Inflammatory macrophage treated with lipopolysaccharide for 4 hours (primary cell): Measurements from ENCODE around the gene ITIH5.

Experiments used
- DNase-seq: peaks from one replicate; pipeline ENCODE4 v3.0.0-alpha.2; 2020

ITIH5 gene

DNA sequence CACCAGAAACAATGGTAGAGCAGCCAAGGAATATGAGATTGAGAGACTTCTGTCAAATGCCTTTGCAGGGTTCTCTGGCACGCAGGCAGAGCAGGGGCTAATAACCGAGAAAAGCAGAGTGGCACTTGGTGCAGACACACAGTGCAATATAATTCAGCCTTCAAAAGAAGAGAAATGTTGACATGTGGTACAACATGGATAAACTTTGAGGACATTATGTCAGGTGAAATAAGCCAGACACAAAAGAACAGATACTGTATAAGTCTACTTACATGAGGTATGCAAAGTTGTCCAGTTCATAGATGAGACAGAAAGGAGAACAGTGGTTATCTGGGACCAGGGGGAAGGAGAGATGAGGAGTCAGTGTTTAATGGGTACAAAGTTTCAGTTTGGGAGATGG lies 41.8 kb downstream of the ITIH5 start:
- no peak for DNase-seq

DNA sequence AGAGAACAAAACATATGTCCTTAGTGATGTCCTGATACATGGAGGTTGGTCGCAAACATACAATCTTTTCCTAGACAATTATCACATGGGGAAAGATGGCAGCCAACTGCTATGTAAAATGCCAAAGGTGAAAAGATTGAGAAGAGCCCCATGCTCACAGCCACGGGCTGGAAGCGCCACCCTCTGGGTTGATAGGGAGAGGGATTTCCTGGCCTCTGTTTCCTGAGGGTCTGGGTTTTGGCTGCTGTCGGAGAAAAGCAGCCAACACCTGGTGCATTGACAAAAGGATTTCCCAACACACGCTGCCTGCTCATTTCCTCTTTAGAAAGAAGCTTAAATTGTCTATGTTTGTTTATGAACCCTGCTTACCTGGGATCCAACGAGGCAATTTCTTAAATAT lies 43.8 kb downstream of the ITIH5 start:
- DNase-seq = no peak

DNA sequence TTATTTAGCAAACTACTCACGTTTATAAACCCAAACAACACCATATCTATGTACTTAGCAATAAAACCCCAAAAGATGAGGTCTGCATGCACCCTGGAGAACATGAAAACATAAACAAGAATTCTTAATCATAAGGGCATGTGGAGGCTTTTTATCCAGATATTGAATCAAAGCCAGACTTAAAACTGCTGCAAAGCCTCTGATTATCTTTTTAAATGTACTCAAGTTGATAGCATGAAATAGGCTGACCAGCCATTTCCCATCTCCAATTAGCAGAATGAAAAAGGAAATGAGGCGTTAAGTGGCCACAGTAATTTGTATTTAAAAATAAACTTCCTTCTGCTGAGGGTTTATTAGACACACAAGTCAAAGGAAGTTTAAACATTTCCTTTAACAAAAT lies 48.3 kb downstream of the ITIH5 start:
- no peak for DNase-seq

DNA sequence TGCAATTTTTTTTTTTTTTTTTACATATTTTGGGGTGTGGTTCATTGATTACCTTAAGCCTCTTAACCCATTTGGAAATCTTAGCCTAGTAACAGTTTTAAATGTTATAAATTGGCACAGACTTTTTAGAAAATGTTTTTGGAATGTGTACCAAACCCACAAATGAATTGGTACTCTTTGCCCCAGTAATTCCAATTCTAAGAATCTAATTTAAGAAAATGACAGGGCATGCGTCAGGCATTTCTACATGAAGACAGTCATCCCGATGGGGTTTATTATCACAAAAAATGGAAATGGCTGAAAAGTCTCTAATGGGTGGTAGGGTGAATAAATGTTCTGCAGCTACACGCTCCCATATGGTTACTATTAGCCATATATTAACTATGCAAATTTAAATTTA lies 54.9 kb downstream of the ITIH5 start:
- DNase-seq = no peak

DNA sequence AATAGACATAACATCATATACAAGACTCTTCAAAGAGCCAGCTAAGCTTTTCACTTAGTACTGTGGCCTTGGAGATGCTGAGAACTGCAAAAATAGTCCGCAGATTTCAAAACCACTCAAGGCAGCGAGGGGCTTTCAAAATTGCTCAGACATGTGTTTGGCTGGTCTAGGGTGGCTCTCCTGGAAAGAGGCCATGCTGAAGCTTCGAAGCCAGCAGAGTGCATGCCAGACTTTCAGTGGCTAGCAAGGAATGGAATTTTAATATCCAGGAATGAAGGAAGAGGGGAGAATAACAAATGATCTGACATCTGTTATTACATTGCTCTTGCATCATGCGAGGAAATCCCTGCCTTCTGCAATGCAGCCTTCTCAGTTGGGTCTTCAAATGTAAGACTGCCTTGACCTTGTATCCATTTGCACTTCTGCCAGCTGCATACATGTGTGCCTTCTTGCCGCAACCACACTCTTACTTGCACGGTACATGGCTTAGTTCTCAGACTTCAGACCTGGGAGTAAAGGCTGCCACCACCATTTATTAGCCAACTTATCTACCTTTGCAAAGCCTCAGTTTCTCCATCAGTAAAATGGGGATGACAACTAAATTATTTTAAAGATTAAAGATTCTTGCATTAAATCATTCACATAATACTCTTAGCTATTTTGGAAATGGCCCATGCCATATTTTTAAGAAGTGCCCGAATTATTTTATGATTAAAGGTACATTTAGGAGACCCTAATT lies 55.9 kb downstream of the ITIH5 start:
- peak; percentile 10 for DNase-seq

DNA sequence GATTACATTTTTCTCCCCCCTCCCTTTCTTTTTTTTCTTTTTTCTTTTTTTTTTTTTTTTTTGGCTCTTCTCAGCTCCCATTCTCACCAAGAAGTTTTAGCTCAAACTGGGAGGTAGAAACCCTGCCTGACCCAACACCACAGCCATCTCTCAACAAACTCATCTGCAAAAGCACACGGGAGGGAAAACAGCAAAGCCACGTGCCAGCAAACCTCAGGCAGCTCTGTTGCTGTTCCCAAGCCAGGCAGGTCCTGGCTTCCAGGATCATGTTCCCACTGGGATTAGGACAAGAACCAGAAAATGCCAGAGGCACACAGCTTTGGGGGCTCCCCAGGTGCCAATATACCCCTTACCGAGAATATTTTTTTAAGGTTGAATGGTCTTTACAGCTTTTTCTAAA lies 56.7 kb downstream of the ITIH5 start:
- no peak for DNase-seq

DNA sequence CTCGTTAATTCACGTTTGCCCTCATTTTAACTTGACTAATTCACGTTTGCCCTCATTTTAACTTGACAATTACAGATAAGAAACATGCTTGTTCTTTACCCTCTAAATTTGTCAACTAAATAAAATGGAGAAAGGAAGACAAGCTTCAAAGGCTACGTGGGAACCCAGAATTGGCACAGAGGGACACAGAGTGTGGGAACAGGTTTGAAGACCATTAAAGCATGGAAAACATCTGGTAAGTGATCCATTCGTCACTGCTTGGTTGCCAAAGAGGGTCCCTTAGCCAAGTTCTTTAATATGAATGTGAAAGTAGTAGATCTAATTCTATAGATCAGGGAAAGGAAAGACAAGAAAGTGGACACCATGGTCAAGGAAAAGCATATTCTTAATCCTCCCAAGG lies 57.2 kb downstream of the ITIH5 start:
- DNase-seq = no peak

DNA sequence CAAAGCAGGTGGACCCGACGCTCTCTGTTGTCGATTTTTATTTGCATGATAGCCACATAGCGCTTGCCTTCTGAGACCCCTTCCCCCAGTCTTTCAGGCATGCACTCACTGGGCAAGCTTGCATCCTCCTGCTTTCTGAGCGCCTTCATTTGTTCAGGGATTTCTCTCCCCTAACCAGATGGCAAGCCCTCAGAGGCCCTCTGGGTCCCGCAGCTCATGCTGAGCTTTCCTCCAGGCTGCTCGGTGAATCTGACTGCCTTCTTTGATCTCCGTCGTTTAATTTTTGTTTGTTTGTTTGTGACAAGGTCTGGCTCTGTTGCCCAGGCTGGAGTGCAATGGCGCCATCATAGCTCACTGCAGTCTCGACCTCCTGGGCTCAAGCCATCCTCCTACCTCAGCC lies 58.8 kb downstream of the ITIH5 start:
- no peak for DNase-seq

DNA sequence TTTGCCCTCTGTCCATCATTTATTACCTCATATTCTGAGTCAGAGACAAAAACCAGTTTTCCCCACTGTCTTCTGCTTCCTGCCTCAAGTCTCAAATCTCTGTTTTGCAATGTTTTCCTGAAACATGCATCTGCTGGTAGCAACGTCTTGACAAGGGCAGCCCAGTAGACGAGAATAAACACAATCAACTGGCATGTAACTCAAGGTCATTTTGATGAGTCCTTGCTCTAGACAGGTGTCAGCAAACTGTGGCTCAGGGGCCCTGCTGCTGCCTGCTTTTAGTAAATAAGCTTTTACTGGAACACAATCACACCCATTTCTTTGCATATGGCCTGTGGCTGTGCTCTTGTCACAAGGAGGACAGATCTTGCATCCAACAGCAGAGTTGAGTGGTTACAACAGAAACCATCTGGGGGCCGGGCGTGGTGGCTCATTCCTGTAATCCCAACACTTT lies 59.8 kb downstream of the ITIH5 start:
- peak; percentile 61 for DNase-seq

DNA sequence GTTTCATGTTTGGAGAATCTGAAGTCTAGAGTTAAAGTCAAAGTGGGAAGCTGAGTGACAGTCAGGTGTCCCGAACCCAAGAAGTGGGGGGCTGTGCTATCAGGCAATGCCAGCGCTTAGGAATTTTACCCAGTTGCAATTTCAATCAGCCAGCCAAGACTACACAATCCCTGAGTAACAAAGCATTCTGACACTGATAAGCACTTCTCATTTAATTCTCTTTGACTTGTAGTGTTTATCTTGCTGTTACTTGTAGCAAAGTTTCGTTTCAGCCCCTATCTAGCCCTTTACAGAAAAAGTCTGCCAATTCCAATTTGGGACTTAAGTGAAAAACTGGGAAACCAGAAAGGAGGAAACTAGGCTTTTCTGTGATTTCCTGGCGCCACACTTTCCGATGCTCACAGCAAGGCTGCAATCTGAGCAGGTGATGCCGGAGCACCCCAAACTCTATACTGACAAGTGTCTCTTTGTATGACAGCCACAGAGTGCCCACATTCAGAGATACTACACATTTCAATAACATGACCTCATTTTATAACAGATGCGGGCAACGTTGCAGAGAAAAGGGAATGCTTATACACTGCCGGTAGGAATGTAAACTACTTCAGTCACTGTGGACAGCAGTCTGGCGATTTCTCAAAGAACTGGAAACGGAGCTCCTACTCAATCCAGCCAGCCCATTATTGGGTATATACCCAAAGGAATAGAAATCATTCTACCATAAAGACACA lies 61.0 kb downstream of the ITIH5 start:
- DNase-seq = no peak

DNA sequence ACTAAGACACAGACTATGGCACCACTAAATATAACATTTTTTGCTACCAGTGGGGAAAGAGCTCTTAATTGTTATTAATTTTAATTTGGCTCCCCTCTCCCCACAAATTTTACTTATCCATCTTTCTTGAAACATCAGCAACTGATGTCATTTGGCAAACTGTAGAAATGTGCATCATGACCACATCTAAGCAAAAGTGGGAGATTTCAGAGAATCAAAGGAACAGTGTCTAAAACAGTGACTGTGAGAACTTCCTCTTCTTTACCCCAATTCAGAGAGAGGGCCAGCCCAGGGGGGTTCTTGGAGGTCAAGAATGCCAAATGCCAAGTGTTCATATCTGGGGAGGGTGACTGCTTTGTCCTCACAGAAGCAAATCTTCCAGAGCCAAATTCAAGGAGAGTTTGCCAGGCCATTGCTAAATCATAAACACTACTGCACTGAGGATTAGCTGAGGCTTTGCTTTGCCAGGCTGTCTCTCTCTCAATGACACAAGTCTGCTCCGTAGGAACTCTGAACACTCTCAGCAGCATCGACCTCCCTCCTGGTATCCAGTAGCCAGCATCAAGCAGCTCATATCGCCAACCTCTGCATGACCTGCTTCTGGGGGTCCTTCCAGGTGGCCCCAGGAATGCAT lies 65.6 kb downstream of the ITIH5 start:
- no peak for DNase-seq

DNA sequence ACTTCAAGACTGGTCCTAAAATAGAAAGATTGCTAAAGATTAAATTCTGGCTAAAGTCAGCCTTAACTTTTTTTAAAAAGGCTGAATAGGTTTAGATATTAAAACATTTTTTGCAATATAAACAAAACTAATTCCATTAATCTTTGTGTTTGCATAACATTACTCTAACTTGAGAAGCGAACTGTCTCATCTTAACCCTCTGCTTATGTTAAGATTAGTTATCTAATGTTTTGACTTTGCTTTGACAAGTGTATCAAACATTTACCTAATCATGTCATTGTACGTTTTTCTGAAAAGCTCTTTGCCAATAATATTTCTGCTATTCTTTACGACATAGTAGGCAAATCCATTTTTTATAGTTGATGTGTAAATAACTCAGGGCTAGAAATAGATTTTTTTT lies 68.0 kb downstream of the ITIH5 start:
- no peak for DNase-seq

DNA sequence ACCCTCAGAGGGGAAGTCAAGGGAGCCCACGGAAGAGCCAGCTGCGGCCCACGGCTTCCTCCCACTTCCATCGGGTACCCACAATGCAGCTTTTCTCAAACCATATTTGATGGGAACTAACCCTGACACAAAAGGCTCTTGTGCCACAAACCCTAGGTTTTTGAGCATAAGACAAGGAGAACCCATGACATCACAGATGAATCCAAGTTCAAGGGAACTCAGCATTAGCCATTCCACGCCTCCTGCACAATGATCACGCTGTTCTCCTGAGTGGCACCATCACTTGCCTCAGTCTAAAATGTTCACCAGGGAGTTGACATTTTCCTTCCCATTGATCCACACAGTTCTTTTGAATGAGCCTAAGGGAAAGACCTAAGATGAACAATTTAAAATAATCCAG lies 70.4 kb downstream of the ITIH5 start:
- DNase-seq = no peak

DNA sequence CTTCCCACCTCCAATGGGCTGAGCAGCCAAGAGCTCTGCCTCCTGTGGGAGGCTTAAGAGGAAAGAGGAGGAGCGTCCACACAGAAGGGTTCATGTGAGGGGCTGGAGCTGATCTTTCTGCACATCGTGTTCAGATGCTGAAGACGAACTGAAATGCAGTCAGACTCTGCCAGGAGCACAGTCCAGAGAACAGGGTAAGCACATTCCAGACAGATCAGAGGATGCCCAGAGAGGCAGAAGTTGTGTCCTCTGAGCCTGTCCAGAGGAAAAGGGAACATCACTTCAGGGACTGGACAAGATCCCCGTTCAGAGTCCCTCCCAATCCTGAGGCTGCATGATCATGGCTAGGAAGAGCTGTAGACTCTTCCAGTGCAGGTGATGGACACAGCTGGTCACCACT lies 72.9 kb downstream of the ITIH5 start:
- no peak for DNase-seq

DNA sequence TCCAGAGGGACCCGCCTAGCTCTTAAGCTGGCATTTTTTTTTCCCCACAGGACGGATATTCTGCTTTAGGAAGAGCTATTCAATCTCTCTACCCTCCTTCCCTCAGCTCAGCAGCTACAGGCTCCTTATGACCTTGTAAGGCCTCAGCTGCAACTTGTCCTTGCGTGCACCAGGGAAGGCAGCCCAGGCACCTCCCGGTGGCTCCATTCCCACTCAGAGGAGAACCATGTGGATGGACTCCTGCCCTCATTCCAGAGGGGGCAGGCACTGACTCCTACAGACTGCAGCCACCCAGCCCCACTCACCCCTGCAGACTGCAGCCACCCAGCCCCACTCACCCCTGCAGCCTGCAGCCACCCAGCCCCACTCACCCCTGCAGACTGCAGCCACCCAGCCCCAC lies 73.7 kb downstream of the ITIH5 start:
- DNase-seq = no peak

DNA sequence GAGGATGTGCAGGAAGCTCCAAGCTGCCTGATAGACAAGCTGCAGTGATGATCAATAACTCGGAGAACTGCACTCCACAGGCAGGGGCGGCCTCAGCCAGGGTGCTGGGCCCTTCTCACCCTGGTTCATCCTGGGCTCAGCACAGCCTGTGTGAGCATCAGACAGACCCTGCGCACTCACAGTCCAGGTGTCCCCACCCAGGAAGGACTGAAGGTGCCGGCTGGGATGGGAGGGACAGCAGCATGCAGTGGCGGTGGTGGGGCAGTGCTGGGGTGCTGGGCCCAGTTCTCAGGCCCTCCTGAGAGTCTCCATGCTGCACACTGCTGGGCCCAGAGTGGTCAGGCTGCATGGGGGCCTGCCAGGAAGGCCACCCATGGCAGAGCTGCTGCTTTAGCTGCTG lies 74.1 kb downstream of the ITIH5 start:
- no peak for DNase-seq

DNA sequence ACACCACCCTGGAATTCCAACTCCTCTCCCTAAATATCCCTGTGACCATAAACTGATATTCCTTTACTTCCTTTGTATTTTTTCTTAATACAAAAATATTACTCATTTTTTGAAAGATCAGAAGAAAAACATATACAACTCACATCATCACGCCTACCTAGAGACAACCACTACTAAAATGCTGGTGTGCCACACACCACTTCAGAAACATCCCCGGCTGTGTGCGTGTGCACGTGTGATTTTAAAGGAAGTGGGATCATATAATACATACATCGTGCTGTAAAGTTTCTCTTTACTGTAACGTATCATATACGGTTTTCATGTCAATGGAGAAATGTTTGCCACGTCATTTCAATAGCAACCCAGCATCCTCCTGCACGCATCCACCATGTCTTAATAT lies 76.5 kb downstream of the ITIH5 start:
- DNase-seq = no peak

DNA sequence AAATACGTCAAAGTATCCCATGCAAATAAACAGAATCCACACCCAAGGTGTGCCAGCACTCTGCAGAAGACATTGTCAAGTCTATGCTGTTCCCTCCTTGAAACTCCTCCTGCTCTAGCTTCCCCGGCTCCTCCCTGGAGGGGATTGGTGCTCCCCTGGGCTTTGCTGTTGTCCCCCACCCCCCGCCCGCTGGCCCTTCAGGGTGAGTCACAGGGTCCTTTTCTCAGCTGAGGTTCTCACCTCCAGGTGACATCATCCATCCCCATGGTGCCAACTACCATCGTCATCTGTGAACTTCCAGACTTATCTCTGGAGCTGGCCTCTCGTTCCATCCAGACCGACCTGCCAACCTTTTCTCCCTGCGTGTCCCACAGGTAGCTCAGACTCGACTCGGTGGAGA lies 77.0 kb downstream of the ITIH5 start:
- DNase-seq = no peak

DNA sequence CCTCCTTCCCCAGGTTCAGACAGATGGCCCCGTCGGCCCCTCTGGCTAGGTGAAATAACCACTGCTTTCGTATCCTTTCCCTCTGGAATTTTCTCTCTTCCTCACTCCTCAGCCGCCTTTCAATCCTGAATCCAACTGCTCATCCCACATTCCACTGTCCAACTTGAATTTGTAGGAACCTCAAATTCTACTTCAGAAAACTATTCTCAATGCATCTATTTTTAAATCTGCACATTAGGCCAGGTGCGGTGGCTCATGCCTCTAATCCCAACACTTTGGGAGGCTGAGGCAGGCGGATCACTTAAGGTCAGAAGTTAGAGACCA lies 78.9 kb downstream of the ITIH5 start:
- no peak for DNase-seq

DNA sequence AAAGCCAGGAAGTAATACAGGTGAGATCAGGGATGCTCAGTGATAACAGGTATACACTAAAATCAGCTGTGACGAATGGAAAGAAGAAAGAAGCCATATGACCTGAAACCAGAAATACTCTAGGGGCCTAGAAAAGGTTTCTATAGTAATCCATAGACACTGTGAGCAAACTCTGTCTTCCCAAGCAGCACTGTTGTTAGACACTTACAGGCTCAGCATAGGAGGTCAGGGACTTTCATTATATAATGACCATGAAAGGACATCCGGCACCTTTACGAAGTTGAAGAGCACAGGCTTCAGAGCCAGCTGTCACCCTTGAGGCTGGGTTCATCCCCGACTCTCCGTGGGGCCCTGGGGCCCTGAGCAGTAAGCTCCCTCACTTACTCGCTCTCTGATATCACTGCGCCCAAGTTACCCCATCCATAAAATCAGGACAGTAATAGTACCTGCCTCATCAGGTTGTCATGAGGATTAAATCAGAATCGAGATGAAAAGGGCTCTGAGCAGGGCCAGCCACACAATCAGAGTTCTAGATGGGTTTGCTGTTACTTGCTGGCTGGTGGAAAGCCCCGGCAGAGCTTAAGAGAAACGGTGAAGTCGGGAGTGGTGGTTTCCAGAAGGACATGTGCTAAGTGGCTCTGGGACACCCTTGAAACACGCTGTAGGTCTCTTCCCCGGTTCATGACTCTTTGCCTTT lies 79.5 kb downstream of the ITIH5 start:
- DNase-seq = no peak

DNA sequence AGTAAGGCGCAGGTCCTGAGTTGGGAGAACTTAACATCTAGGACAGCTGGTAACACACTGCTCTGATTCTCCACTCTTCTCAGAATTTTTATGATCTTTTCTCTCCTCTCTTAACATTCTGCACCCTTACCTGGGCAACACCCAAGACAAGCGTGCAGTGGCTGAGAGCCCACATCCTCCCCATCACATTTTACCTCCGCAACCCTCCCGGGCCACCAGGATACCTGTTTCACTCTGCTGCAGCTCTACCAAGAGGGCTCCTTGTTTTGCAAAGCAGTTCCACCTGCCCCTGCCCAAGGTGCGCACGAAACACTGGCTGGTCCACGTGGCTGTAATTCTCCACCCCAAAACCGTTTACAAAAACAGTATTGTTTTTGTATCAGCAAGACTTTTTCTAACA lies 81.5 kb downstream of the ITIH5 start:
- DNase-seq = no peak

DNA sequence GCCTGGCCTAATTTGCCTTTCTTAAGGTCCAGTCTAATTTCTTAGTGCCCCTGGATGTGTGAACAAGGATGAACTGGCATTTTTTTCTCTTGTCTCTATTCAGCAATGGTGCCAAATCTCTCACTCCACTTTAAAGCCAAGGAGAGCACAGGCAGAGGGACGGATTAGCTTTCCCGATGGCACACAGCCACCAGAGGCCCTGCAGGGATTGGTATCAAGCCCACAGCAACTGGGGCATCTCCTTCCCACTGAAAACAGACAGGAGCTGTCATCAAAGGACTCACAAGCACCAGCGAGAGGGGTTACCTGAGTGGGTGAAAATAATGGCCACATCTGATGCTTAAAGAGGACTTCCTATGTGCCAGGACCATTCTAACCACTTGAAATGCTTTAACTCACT lies 83.1 kb downstream of the ITIH5 start:
- no peak for DNase-seq

DNA sequence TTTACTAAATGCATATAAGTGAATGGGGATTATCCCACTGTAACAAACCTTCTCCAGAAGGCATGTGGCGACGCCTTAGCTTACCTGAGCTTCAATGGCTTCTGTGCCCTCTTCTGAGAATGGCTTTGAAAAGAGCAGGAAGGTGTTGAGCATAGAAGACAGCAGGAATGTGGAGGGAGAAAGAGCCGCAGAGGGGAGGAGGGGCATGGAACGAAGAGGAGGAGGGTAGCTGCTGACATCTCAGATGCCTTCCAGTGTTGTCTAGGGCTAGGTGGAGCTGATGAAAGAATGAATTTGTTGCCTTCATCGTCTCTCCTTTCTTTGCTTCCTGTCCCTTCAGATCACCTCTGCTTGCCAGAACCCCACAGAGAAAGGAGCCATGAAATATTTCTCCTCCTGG lies 86.2 kb downstream of the ITIH5 start:
- no peak for DNase-seq

DNA sequence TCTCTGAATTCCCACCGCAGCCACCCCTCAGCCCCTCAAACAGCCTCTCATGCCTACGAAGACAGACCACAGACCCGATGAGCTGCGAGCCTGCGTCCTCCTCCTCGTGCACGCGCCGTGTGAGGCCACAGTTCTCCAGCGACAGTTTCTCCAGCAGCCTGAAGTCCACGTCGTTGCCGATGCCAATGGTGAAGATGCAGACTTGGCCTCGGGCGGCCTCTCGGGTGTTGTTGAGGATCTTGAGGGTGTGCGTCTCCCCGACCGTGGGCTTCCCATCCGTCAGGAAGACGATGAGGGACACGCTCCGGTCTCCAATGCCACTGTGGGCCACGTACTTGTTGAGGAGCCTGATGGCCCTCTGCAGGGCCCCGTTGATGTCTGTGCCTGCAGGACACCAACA lies 87.1 kb downstream of the ITIH5 start:
- DNase-seq = no peak
